ENCODE results near the gene SUV39H1. TPM values are rescaled to one million over a fixed set of nuclear protein-coding genes. Genes with fewer than 3 reads are reported as not detected.

Gene SUV39H1
- total and polyA plus RNA-seq, 2 of the 8 experiments (the other 6 are each of a cell fraction or from before 2014, with no cell fraction given) = 14.8 to 27.8 TPM

DNA sequence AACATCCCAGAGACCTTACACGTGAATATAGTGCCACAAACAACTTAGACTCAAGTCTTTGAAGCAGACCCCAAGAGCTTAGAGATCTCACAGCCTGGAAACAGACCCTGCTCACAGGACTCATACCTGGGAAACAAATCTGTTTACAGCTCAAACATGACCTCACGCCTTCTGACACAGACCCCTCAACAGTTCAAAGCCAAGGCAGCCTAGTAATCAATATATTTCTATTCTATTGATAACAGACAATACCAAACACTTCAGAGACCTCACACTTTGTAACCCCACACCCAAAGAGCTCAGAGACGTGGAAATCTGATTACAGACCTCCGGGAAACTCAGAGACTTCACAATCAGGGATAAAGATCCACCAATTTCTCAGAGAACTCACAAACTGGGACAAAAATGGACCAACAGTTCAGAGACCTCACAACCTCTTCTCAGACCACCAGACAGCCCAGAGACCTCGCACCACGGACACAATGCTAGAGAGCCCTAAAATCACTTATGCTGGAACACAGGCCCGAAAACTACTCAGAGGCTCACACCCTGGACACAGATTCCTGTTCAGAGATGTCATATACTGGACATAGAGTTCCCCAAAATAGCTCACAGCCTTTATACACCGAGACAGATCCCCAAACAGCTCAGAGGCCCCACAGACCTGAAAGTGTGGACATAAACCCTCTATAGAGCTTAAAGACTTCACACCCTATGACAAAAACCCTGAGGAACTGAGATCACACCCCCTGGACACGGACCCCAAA is 14.8 kb downstream of the SUV39H1 start:
- no peak overlapping the region for H3K9ac ChIP-seq (replicated peaks in 1 of 4; ENCODE audit: extremely low read depth in 1 of 4, low read depth in 3 of 4, low read length in 3 of 4)
- H3K79me1 ChIP-seq (ENCODE audit: low read depth, low read length) = no peaks in the 10 kb centered on the region
- H2AK5ac ChIP-seq (ENCODE audit: low read depth, low read length) = no peak overlapping the region
- no peak overlapping the region for H2BK5ac ChIP-seq (ENCODE audit: low read depth, low read length)
- H3K9me3 ChIP-seq (ENCODE audit: insufficient read depth in 2 of 2, low read depth in 1 of 2, low read length in 1 of 2) = no peaks in the 10 kb centered on the region
- 88% methylated on average over 7 of the region's 9 CpGs; no CpG with 5 or more reads in 1 of the 2 experiments for WGBS, 2 experiments (ENCODE audit: extremely low coverage in 1 of 2, insufficient coverage in 1 of 2, insufficient read length in 1 of 2, insufficient replicate concordance in 2 of 2, low coverage in 1 of 2, low lambda C conversion rate in 2 of 2, missing lambda C conversion rate in 1 of 2)
- H2BK15ac ChIP-seq (ENCODE audit: low read length) = no peak overlapping the region
- DNase-seq (ENCODE audit: low read depth in 1 of 2, low spot score in 2 of 2) (no peak), FAIRE-seq (no peak)
- H4K20me1 ChIP-seq (replicated peaks in 1 of 2; ENCODE audit: control insufficient read depth in 1 of 2, insufficient read depth in 2 of 2, low read length in 2 of 2) = peaks cover 0 to 6% of the 10 kb centered on the region in 2 experiments
- no peak overlapping the region for H3K14ac ChIP-seq (ENCODE audit: insufficient read length)
- H2BK12ac ChIP-seq (ENCODE audit: low read depth, low read length) = no peak overlapping the region
- no peak overlapping the region for H3K4me3 ChIP-seq (ENCODE audit: extremely low read depth in 1 of 4, insufficient read depth in 2 of 4, low read depth in 3 of 4, low read length in 4 of 4)
- H3K27me3 ChIP-seq (replicated peaks in 1 of 4; ENCODE audit: control insufficient read depth in 3 of 4, extremely low read depth in 1 of 4, insufficient read depth in 3 of 4, low read length in 3 of 4) = no peaks in the 10 kb centered on the region; a peak in 3 of 7 replicates
- no peak overlapping the region for H4K5ac ChIP-seq (ENCODE audit: insufficient read length, low read depth, low read length)
- peaks cover 0 to 8% (median 2%) of the 10 kb centered on the region in 4 experiments; a peak in 1 of 8 replicates for H3K36me3 ChIP-seq (ENCODE audit: control insufficient read depth in 2 of 4, insufficient read depth in 4 of 4, low read length in 3 of 4)
- H3K23me2 ChIP-seq (ENCODE audit: low read depth, low read length) = no peaks in the 10 kb centered on the region
- H2AFZ ChIP-seq (ENCODE audit: low read length) = no peak overlapping the region
- no peak overlapping the region for H4K8ac ChIP-seq (ENCODE audit: extremely low read depth, insufficient read depth, low read length)
- no peak overlapping the region for H2BK20ac ChIP-seq (ENCODE audit: low read length)
- no peak overlapping the region for H3K23ac ChIP-seq (ENCODE audit: insufficient read length)
- no peak overlapping the region for H3K18ac ChIP-seq (ENCODE audit: extremely low read depth, low read length)
- no peak overlapping the region for H2BK120ac ChIP-seq (replicated peaks; ENCODE audit: low read depth, low read length)
- no peak overlapping the region for H4K91ac ChIP-seq (replicated peaks; ENCODE audit: insufficient read length, low read length)
- H3K27ac ChIP-seq (ENCODE audit: low read depth, low read length) = no peak overlapping the region
- H3K4me2 ChIP-seq (ENCODE audit: insufficient read depth in 1 of 2, low read depth in 2 of 2, low read length in 2 of 2) = no peak overlapping the region
- H3K4ac ChIP-seq (replicated peaks; ENCODE audit: insufficient read length, low read depth, low read length) = no peak overlapping the region
- CTCF ChIA-PET (ENCODE audit: partially characterized antibody) = no interaction called here
- no peak overlapping the region for H3K56ac ChIP-seq (replicated peaks; ENCODE audit: insufficient read length, low read depth, low read length)
- H3K4me1 ChIP-seq (replicated peaks in 1 of 4; ENCODE audit: control insufficient read depth in 3 of 4, insufficient read depth in 4 of 4, low read length in 3 of 4) = no peaks in the 10 kb centered on the region
- no peaks in the 10 kb centered on the region for H3K79me2 ChIP-seq (ENCODE audit: control insufficient read depth in 1 of 2, insufficient read depth in 2 of 2, low read length in 2 of 2)
- POLR2A ChIA-PET (ENCODE audit: partially characterized antibody) = interaction anchor here (0.6 to 3.0 kb wide), 3 partner anchors 9 to 137 kb away, joined by 3 to 29 read pairs (median 5); partner anchors contain the start of genes RBM3 and SUV39H1
- TF ChIP-seq, protein P1, sequence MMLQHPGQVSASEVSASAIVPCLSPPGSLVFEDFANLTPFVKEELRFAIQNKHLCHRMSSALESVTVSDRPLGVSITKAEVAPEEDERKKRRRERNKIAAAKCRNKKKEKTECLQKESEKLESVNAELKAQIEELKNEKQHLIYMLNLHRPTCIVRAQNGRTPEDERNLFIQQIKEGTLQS (IDR thresholded peaks at IDR 0.05; ENCODE audit: insufficient read depth, low read depth, low read length) = no peak
- TF ChIP-seq, protein P2, sequence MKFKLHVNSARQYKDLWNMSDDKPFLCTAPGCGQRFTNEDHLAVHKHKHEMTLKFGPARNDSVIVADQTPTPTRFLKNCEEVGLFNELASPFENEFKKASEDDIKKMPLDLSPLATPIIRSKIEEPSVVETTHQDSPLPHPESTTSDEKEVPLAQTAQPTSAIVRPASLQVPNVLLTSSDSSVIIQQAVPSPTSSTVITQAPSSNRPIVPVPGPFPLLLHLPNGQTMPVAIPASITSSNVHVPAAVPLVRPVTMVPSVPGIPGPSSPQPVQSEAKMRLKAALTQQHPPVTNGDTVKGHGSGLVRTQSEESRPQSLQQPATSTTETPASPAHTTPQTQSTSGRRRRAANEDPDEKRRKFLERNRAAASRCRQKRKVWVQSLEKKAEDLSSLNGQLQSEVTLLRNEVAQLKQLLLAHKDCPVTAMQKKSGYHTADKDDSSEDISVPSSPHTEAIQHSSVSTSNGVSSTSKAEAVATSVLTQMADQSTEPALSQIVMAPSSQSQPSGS (IDR thresholded peaks at IDR 0.05; ENCODE audit: low read length) = no peak
- no peak for TF ChIP-seq SIRT6 (IDR thresholded peaks at IDR 0.05; ENCODE audit: low read length)
- TF ChIP-seq, protein P3, sequence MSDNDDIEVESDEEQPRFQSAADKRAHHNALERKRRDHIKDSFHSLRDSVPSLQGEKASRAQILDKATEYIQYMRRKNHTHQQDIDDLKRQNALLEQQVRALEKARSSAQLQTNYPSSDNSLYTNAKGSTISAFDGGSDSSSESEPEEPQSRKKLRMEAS (IDR thresholded peaks at IDR 0.05) = no peak
- no peak for TF ChIP-seq SIN3A (conservative IDR thresholded peaks at IDR 0.05 in 1 of 2, IDR thresholded peaks at IDR 0.05 in 1 of 2; ENCODE audit: low read depth in 1 of 2, low read length in 2 of 2)
- no peak for TF ChIP-seq SP1 (IDR thresholded peaks at IDR 0.05; ENCODE audit: low read depth, low read length)
- TF ChIP-seq CBX8 (IDR thresholded peaks at IDR 0.05; ENCODE audit: borderline replicate concordance, low read depth, low read length) = no peak
- TF ChIP-seq TCF12 (IDR thresholded peaks at IDR 0.05; ENCODE audit: low read depth, low read length) = no peak
- TF ChIP-seq FOSL1 (IDR thresholded peaks at IDR 0.05; ENCODE audit: insufficient read depth, low read depth, low read length) = no peak
- no peak for TF ChIP-seq SUZ12 (IDR thresholded peaks at IDR 0.05; ENCODE audit: low read length)
